ENCODE measurements around the gene MICAL2.

The MICAL2 gene

GRCh38 chr11:12212821-12213185 lies 102.4 kb downstream of the MICAL2 start:
- DNase-seq: no peak

GRCh38 chr11:12213883-12214282 lies 103.5 kb downstream of the MICAL2 start:
- no peak for DNase-seq

GRCh38 chr11:12214751-12215150 lies 104.4 kb downstream of the MICAL2 start:
- DNase-seq: no peak

- no peak for DNase-seq
These were observed 104.8 kb downstream of the MICAL2 start for GRCh38 chr11:12215181-12215593.

- DNase-seq: peak; percentile 49
These were observed 105.7 kb downstream of the MICAL2 start for GRCh38 chr11:12216041-12216451.

- no peak for DNase-seq
These were observed 106.4 kb downstream of the MICAL2 start for GRCh38 chr11:12216671-12217374.

- DNase-seq: no peak
These were observed 107.5 kb downstream of the MICAL2 start for GRCh38 chr11:12217879-12218278.

- DNase-seq: no peak
These were observed 108.5 kb downstream of the MICAL2 start for GRCh38 chr11:12218909-12219308.

- no peak for DNase-seq
These were observed 109.4 kb downstream of the MICAL2 start for GRCh38 chr11:12219757-12220156.

GRCh38 chr11:12220305-12220704 lies 109.9 kb downstream of the MICAL2 start:
- no peak for DNase-seq

GRCh38 chr11:12221051-12221535 lies 110.7 kb downstream of the MICAL2 start:
- DNase-seq: no peak

- DNase-seq: peak; percentile 31
These were observed 111.8 kb downstream of the MICAL2 start for GRCh38 chr11:12222055-12222792.

- peak; percentile 26 for DNase-seq
These were observed 113.6 kb downstream of the MICAL2 start for GRCh38 chr11:12223771-12224536.

GRCh38 chr11:12224537-12224893 lies 114.1 kb downstream of the MICAL2 start:
- DNase-seq: peak; percentile 88

- DNase-seq: no peak
These were observed 114.8 kb downstream of the MICAL2 start for GRCh38 chr11:12225046-12225739.

- no peak for DNase-seq
These were observed 115.7 kb downstream of the MICAL2 start for GRCh38 chr11:12226093-12226492.

GRCh38 chr11:12229450-12230229 lies 119.2 kb downstream of the MICAL2 start:
- no peak for DNase-seq

GRCh38 chr11:12232160-12232559 lies 121.8 kb downstream of the MICAL2 start:
- DNase-seq: no peak

- DNase-seq: no peak
These were observed 122.6 kb downstream of the MICAL2 start for GRCh38 chr11:12232817-12233601.

- DNase-seq: no peak
These were observed 123.2 kb downstream of the MICAL2 start for GRCh38 chr11:12233602-12233925.

GRCh38 chr11:12234221-12234620 lies 123.8 kb downstream of the MICAL2 start:
- no peak for DNase-seq

- DNase-seq: no peak
These were observed 124.7 kb downstream of the MICAL2 start for GRCh38 chr11:12235080-12235479.
